Stimulated activated CD8-positive, alpha-beta memory T cell treated with anti-CD3 and anti-CD28 coated beads, Interleukin-4, amount 100 ng/mL, for 1 hour (primary cell): Measurements from ENCODE around the gene AMN.

Experiments
- DNase-seq, 2 donors: peaks; one replicate each; pipeline ENCODE4 v3.0.0-alpha.2; 2020; ENCODE audit warnings: low read depth in 2 of 2, low spot score in 1 of 2

The AMN gene

DNA sequence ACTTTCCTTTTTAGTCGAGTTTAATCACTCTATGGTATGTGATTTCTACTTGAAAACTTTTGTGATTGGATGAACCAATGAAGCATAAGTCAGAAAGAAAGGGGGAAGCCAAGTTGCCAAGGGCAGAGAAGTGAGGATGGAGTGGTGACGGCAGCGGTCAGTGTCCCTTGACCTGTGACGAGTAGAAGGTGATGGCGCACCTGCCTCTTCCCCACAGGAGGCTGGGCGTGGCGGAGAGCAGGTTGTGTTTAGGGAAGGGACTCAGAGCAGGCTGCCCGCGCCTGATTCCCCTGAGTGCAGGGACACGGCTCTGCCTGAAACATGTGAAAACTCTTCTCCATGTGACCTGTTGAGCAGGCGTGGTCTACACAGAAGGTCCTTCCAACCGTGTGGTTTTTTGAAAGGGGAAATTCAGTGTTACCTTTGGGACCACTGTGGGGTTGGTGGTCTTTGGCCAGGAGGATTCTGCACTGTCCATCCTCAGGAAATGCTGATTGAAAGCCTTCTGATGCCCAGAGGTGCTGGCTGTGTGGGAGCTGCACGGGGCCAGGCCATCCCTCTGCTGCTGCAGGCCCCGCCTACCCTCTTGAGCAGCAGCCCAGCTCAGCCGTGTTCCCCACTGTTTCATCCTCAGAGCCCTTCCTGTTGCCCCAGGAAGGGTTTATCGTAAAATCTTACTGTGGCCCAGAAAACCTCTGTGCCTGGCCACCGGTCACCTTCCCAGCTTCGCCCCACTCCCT is 23.5 kb upstream of the AMN start:
- no peak for DNase-seq

DNA sequence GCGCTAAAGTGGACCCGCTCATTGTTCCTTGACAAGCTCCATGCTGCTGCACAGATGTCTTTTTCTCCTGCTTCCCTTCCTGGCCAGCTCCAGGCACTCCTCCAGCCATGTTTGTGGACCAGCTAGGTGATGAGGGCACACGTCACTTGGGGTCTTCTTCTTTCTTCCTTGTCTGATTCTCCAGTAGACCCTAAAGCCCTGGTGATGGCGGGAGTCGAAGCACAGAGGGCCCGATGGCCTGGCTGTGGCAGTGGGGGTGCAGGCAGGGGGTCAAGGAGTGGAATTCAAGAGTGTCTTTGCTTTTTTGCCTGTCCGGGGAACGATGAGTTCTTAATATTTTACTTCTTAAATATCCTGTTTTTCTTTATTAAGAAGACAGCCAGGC is 23.0 kb upstream of the AMN start:
- DNase-seq, result no peak

DNA sequence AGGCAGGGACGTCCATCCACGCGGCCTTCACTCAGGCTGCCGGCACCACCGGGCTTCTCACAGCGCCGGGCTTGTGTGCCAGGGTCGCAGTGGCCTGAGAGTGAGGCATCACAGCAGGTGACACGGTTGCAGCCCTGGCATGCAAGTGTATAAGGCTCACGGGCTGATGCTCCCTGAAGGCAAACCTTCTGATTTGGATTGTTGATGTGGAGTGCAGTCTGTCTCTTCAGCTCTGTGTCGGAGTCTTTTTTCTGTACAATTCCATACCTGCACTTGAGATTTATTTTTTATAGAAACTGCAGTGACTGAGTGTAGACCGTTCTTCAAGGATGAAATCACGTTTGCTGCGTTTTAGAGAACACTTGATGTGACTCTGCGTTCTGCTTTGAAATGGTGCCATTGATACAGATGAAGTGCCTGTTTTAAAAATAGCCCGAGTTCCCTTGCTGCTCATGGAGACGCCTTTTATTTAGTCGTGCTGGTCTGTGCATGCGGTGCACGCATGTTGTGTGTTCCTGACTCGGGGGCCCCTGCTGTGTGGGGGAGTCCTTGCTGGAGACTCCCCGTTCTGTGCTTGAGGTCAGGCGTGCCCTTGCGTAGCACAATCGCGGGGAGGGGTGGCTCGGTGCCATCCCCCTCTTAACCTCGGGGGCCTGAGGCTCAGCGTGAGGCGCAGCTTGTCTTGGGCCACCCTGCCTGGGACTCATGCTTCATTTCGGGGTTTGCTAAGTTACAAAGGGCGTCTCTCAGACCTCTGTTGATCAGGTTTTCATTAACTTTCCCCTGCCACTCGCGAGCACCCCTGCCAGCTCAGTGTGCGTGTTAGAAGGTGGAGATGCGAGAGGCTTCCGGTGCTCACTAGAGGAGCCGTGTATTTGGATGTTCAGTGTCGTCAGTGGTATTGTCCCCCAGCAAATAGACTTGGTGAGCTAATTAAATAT is 21.6 kb upstream of the AMN start:
- no peak for DNase-seq

DNA sequence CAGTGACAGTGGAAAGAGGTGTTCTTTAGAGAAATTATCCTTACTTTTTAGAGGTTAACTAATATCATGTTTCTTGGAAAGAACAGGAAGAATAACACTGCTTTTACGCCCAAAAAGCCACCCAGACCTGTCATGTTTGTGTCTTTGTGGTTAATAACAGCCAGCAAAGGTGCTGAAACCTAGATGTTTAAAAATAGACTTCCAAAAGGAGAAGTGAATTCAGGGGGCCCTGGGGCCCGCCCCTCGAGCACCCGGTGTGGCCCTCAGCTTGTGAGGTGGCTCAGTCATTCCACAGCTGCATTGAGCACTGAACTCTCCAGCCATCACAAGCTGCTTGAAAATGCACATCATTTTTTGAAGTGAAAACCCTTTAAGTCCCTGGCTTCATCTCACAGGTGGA is 20.8 kb upstream of the AMN start:
- DNase-seq, result no peak

DNA sequence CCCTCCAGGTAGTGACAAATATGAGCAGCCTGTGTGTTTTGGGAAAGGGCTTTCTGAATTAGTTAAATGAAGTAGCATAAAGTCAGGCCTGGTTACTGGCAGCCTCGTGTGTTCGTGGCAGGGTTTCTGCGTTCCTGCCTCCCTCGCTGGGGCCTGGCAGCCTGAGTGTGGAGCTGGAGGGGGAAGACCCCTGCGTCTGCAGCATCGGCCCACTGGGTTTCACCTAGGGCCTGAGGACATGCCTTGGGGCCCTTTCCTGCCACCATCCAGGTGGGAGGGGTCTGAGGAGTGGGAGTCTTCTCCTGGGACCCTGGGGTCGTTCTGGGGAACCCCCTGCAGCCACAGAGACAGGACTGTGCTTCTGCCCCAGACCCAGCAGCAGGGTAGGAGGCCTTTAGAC is 20.4 kb upstream of the AMN start:
- DNase-seq, result no peak

DNA sequence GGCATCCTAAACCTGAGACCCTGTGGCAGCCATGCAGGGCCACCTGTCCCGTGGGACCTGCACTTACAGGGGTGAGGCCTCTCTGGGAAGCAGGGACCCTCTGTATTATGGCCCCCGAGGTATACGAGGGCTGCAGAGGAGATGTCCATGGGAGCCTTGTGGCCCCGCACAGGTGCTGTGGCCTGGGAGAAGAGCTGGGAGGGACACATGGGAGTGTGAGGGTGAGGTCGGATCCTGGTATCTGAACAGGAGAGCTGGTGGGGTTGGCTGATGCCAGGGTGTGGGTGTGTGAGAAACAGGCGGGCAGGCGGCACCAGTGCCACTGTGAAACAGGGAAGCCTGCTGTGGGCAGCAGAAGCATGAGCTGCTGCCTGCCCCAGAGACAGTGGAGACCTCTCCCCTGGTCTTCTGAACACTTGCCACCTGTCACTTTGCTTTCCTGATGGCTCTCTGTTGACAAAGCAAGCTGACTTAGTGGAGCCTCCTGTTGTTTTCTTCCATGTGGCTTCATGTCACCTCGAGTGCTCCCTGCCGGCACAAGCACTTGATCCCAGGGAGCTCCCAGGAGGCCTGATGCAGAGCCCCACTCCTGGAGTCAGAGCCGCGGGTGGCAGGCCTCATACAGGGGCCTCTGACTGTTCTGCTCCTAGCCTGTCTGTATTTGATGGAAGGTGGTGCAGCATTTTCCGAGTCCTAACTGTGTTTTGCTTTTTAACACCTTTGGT is 19.8 kb upstream of the AMN start:
- no peak for DNase-seq

DNA sequence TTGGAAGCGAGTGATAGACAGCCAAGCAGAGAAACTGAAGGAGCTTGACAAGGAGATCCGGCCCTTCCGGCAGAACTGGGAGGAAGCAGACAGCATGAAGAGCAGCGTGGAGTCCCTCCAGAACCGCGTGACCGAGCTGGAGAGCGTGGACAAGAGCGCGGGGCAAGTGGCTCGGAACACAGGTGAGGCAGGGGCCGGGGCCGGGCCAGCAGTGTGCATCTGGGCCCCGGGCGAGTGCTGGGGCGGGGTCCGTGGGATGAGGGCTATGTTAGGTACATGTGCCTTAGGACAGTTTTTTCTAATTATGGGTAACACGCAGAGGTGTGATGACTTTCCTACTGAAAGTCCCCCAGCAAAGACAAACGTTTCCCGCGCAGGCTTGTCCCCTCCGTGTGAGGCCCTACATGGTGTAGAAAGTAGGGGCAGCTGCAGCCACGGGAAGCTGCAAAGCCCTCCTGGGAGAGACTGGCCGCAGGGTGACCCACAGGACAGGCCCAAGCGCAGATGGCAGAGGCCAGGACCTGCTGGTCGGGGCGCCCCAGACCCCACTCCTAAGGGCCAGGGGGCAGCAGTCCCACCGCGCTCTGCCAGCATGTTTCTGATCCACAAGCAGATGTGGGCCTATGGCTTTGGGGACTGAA is 19.1 kb upstream of the AMN start:
- no peak for DNase-seq

DNA sequence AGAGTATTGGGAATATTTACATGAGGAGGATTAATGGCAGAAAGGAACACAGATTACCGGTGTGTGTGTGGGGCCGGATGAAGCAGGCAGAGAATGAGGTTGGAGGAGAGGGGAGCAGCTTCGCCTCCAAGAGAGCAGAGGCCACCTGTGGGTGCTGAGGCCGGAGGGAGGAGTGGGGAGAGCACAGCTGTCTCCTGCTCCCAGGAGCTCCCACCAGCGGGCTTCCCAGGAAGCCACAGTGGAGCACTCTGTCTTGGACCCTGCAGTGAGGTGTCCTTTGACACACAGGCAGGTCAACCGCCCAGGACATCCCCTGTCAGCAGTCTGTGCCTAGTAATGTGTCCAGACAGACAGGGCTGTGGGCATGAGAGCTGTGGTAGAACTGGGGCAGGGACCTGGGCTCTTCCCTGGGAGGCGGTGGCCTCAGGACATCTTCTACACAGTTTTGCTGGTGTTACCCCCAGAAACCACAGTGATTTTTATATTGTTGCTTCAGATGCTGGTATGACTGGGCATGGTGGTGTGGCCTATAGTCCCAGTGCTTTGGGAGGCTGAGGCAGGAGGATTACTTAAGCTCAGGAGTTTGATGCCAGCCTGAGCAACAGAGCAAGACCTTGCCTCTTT is 18.5 kb upstream of the AMN start:
- no peak for DNase-seq

DNA sequence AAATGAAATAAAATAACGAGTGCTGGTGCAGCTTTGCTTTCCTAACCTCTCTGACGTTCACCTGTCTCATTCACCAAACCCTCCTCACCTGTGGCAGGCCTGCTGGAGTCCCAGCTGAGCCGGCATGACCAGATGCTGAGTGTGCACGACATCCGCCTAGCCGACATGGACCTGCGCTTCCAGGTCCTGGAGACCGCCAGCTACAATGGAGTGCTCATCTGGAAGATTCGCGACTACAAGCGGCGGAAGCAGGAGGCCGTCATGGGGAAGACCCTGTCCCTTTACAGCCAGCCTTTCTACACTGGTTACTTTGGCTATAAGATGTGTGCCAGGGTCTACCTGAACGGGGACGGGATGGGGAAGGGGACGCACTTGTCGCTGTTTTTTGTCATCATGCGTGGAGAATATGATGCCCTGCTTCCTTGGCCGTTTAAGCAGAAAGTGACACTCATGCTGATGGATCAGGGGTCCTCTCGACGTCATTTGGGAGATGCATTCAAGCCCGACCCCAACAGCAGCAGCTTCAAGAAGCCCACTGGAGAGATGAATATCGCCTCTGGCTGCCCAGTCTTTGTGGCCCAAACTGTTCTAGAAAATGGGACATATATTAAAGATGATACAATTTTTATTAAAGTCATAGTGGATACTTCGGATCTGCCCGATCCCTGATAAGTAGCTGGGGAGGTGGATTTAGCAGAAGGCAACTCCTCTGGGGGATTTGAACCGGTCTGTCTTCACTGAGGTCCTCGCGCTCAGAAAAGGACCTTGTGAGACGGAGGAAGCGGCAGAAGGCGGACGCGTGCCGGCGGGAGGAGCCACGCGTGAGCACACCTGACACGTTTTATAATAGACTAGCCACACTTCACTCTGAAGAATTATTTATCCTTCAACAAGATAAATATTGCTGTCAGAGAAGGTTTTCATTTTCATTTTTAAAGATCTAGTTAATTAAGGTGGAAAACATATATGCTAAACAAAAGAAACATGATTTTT is 17.1 kb upstream of the AMN start:
- no peak for DNase-seq

DNA sequence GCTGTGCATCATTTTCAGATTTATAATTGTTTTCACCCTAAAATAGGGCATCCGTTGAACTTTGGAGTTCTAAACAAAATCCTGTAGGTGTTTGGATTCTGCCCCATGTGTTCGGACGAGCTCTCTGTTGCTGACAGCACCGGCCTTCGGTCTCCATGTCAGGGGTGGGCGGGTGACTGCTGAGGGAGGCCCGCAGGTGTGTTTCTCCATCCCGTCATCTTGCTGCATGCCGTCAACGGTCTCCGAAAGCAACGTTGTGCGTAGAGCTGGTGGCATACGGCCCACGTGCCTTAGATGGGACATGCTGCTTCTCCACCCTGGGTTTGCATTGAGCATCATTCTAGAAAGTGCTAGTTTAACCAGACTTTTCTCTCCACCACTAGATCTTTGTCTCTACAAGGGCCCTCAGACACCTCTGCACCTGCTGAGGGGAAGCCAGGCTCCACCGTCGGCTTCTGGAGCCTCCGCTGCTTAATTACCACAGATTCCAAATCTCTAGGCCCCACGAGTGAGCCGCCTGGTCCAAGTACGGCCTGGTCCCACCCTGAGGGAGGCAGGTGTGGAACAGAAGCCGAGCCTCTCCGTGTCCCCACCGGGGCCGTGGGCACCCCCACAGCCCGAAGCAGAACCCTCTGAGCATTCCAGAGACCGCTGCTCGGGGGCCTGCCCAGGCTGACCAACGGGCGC is 15.7 kb upstream of the AMN start:
- DNase-seq, result no peak

DNA sequence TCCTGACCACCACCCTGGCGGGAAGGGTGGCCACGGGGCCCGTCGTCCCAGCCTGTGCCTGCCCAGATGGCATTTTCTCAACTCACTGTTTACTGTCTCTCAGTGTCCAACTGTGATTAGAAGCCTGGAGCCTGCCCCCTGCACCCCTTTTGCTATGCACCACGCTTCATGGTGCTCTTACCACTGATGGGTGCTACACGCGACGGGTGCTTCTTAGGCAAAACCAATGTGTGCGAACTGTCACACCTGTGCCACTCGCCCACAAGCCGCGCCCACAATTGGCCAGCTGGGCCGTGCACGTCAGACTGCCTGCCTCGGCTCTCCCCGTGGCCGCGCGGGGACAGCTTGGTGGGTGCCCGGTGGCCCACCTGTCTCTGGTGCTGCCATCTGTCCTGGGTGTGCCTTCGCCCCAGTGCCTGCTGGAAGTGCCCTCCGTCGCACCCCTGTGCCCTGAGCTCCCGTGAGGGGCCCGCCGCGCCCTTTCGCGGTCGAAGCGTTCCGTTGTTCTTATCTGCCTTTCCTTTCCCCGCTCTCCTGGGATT is 15.1 kb upstream of the AMN start:
- no peak for DNase-seq

DNA sequence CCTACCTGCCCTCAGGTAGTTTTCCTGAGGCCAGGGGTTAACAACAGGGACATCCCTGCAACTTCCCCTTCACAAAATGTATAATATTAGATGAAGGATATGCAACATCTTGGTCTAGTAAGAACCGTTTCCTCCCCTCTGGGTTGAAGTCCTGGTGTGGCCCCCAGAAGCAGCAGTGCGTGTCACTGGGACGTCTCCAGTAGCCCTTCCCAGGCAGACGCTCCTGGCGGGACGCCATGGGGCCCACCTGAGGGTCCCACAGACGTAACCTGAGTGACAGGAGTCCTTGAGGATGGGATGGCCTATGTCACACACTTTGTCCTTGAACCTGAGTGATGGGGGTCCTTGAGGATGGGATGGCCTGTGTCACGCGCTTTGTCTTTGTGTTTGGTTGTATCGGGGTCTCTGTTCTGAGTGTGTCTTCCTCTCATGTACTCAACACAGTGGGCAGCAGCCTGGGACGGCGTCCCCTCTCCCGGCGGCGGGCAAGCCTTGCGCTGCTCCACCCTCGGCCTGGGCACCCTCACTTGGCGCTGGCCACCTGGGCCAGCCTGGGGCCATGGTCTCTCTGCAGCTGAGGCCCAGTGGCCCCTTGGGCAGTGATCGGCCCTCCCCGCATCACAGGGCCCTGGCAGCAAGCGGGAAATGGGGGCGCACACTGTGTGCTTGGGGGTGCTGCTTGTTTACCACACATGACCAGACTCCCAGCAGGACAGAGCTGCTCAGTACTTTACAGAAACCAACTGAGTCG is 14.3 kb upstream of the AMN start:
- no peak for DNase-seq

DNA sequence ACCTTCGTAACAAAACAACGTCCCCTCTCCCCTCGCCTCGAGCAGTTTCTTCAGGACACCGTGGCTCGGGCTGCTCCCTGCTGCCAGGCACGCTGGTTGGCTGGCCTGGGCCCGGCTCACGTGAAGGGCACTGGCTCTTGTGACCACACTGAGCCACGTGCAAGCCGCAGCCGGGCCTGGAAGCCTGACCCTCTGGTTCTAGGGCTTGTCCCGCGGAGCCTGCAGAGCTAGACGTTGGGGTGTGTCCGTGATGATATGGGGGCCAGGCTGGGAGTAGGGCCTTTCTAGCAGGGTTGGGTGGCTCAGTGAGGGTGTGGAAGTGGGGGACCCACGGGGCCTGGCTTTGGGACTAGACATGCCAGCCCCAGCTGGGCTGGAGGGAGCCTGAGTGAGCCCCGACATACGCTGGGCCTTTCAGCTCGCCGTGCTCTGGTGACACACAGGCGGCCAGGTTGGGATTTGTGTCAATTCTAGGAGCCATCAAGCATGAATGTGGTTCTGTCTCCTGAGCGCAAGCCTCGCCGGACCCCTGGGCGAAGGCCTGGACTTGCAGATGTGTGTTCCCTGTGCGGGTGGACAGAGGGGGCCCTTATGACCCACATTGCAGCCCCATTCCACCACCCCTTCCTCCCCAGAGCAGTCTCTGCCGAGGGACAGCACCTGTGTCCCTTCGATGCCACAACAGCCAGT is 13.6 kb upstream of the AMN start:
- DNase-seq, result no peak

DNA sequence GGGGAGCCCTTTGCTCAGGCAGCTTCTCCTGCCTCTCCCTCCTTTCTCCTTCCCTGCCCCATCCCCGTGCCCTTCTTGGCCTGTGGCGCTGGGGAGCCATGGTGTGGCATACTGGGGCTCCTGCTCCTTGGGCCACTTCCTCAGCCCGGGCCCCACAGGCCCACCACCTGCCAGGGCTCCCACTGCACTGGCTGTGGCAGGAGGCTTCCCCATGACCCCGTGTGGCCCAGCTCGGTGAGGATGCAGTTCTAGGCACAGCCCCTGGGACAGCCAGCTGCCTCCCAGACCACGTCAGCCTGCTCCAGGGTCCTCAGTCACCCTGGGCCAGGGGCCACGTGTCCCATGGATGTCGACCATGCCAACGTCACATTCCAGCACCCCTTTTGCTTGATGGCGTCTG is 13.0 kb upstream of the AMN start:
- no peak for DNase-seq

DNA sequence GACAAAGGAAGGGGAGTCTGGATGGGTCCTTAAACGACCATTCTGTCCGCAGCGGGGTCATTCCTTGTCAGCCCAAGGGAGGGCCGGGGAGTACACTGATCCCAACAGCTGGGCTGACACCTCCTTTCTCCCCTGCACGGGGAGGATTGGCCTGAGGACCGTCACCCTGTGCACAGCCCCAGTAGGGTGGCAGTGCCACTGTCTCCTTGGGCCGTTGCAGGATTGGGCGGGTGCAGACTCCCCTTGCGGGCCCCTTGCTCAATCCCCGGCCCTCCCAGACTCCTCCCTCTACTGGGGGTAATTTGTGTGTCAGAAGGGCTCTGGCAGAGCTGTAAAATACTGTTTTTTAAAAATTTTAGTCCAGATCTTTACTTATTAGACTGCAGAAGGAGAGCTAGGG is 12.6 kb upstream of the AMN start:
- no peak for DNase-seq

DNA sequence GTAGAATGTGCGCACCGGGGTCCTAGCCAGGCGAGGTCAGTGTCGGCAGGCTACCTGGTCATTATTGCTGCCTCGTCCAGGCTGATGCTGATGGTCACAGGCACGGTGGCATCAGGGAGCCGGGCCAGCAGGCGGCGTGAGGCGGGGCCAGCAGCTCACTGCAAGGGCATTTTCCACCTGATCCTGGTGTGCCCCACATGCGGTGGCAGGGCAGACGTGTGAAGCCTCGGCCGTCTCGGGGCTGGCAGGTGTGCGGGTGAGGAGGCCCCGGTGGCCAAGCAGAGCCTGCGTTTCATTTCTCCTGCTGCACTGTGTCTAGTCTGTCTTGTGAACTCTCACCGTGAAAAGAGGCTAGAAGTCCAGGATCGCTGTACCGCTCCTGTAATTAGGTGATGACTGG is 12.0 kb upstream of the AMN start:
- no peak for DNase-seq

DNA sequence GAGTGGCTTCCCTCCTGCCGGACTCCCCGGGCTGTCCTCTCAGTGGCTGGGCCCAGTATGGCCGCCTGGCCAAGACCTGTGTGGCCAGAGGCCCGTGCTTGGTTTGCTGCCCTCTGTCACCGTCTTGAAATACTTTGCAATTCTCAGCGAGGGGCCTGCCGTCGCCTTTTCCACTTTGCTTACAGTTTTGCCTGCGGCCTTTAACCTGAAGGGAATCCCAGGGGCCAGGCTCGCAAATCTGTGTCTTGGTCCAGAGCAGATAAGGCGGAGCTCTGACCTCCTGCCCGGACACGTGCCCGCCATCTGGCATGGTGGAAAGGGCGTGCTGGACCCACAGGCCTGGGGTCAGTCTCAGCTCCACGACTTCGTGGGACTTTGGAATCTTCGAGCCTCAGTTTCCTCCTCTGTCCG is 10.9 kb upstream of the AMN start:
- DNase-seq, result no peak
